DOHH2 (cell line): ENCODE data around the gene FRK.

ENCODE experiments used
- EZH2phosphoT487 ChIP-seq: fragments of 200-600 bp; sonication (generic); IDR thresholded peaks from 2 replicates; pipeline ENCODE4 v1.6.1; 2017; ENCODE audit warnings: borderline replicate concordance, mild to moderate bottlenecking, antibody characterized with exemption, low read length, moderate library complexity, mixed read lengths
- TF ChIP-seq, protein P1 (sequence below): fragments of 200-600 bp; sonication (generic); IDR thresholded peaks from one replicate; pipeline ENCODE4 v1.5.1; 2014; ENCODE audit warnings: antibody characterized with exemption, mild to moderate bottlenecking, low read depth, low read length; ENCODE audit not compliant: poor library complexity, severe bottlenecking

DNA sequence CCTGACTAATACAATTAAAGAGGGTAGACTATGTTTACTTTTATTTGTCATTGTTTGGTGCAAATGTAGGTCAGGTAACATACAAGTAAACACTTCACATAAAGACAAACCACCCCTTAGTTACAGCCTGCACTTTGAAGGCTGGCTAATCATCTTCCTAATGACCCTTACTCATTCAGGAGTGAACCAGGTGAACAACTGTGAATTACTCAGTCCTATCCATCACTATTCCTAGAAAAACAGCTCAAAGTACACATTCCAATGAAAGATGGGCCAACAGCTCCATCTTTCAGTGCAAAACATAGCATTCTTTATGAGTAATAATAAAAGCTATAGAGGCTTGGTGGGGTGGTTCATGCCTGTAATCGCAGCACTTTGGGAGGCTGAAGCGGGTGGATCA is 78.2 kb downstream of the FRK start:
- TF ChIP-seq, protein P1, sequence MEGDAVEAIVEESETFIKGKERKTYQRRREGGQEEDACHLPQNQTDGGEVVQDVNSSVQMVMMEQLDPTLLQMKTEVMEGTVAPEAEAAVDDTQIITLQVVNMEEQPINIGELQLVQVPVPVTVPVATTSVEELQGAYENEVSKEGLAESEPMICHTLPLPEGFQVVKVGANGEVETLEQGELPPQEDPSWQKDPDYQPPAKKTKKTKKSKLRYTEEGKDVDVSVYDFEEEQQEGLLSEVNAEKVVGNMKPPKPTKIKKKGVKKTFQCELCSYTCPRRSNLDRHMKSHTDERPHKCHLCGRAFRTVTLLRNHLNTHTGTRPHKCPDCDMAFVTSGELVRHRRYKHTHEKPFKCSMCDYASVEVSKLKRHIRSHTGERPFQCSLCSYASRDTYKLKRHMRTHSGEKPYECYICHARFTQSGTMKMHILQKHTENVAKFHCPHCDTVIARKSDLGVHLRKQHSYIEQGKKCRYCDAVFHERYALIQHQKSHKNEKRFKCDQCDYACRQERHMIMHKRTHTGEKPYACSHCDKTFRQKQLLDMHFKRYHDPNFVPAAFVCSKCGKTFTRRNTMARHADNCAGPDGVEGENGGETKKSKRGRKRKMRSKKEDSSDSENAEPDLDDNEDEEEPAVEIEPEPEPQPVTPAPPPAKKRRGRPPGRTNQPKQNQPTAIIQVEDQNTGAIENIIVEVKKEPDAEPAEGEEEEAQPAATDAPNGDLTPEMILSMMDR = no peak
- no peak for TF ChIP-seq EZH2phosphoT487
